Right atrium auricular region (tissue), 2 donors: Measurements from ENCODE around the gene ARID4A. TPM values are rescaled to one million over a fixed set of nuclear protein-coding genes. Genes with fewer than 3 reads are reported as not detected.

Experiments
- DNase-seq: peaks from one replicate; pipeline ENCODE4 v3.0.0-alpha.2; 2019; ENCODE audit warnings: low spot score
- H3K27ac ChIP-seq, 2 donors: fragments of 200-600 bp; sonication (generic); 1 replicate in 1 of 2; 2 replicates in 1 of 2; pipeline ENCODE4 v1.5.1; 2016 to 2019
- H3K27me3 ChIP-seq, 2 donors: fragments of 200-600 bp; sonication (generic); one replicate each; pipeline versions ENCODE4 v1.5.1 to v1.6.0; 2017 to 2019
- H3K36me3 ChIP-seq: fragments of 200-600 bp; sonication (generic); one replicate; pipeline ENCODE4 v1.5.1; 2016
- H3K4me1 ChIP-seq, 2 donors: fragments of 200-600 bp; sonication (generic); one replicate each; pipeline versions ENCODE4 v1.5.1 to v1.6.0; 2017 to 2019
- H3K4me3 ChIP-seq, 2 donors: fragments of 200-600 bp; sonication (generic); 1 replicate in 1 of 2; 2 replicates in 1 of 2; pipeline ENCODE4 v1.5.1; 2017 to 2019; ENCODE audit warnings: mild to moderate bottlenecking in 1 of 2, moderate library complexity in 1 of 2
- H3K9me3 ChIP-seq, 2 donors: fragments of 200-600 bp; sonication (generic); one replicate each; pipeline ENCODE4 v1.5.1; 2019
- CTCF ChIP-seq, 2 donors: fragments of 200-600 bp; sonication (generic); IDR thresholded peaks; one replicate each; pipeline ENCODE4 v1.5.1; 2019; ENCODE audit warnings: antibody characterized with exemption in 2 of 2
- total RNA-seq, 2 donors: library from RNA; depleted of rRNA; stranded (reverse); fragments of >200 nt; gene quantifications; one replicate each; pipeline ENCODE4 v1.1.0, GENCODE V29; 2016

Gene ARID4A
- total RNA-seq, 2 donors from 2014 or later: 9.5 to 12.7 TPM

DNA sequence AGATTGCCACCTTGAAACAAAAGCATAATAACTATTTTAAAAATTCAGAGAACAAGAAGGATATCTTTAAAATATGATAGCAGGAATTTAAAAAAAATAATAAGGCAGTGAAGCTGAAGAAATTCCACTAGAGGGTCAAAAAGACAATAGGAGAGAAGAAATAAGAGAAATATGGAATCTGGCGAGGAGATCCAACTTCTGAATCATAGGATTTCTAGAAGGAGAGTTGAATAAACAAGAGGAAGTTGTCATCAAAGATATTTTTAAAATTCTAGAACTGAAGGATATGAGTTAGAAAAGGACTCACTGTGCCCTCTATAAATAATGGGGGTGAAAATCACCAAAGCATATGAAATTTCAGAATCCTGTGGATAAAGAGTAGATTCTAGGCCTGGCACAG is 70.6 kb downstream of the ARID4A start:
- H3K36me3 ChIP-seq: peaks cover 79% of the 10 kb centered on the region
- DNase-seq: no peak
- no peak overlapping the region for H3K27ac ChIP-seq

DNA sequence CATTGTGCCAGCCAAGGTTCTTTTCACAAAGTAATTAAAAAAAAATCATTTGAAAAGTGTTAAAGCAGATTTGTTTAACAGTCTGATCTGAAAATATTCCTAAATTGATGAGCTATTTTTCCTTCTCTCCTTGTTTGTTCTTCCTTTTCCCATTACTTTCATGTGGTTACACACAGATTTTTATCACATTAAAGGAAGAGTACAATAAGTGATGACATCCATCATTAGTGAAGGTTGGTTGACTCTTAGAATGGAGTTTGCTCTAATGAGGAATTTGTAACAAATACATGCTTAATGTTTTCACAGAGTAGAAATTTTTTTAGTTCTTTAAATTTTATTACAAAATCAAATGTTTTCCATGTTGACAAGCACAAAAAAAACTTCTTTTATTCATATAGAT is 78.4 kb downstream of the ARID4A start:
- no peak for TF ChIP-seq CTCF (IDR thresholded peaks at IDR 0.05)
- no peak overlapping the region for H3K4me3 ChIP-seq
- no peaks in the 10 kb centered on the region for H3K27me3 ChIP-seq
- no peak overlapping the region for H3K27ac ChIP-seq
- no peaks in the 10 kb centered on the region for H3K9me3 ChIP-seq
- peaks cover 46% of the 10 kb centered on the region for H3K36me3 ChIP-seq
- no peak for DNase-seq
- no peaks in the 10 kb centered on the region for H3K4me1 ChIP-seq

More for the DNA sequence above, 70.6 kb downstream of the ARID4A start:
- no peak for TF ChIP-seq CTCF (IDR thresholded peaks at IDR 0.05)
- no peaks in the 10 kb centered on the region for H3K4me1 ChIP-seq
- H3K9me3 ChIP-seq: no peaks in the 10 kb centered on the region
- no peak overlapping the region for H3K4me3 ChIP-seq
- H3K27me3 ChIP-seq: no peaks in the 10 kb centered on the region

- H3K9me3 ChIP-seq: no peaks in the 10 kb centered on the region
- no peaks in the 10 kb centered on the region for H3K36me3 ChIP-seq
- no peak overlapping the region for H3K4me3 ChIP-seq
- H3K27me3 ChIP-seq: no peaks in the 10 kb centered on the region
- no peak overlapping the region for H3K27ac ChIP-seq
- TF ChIP-seq CTCF (IDR thresholded peaks at IDR 0.05): no peak
- peaks cover 0 to 6% of the 10 kb centered on the region in 2 donors for H3K4me1 ChIP-seq
- no peak for DNase-seq
Measured at GRCh38 chr14:58390830-58391229, 92.5 kb downstream of the ARID4A start.

DNA sequence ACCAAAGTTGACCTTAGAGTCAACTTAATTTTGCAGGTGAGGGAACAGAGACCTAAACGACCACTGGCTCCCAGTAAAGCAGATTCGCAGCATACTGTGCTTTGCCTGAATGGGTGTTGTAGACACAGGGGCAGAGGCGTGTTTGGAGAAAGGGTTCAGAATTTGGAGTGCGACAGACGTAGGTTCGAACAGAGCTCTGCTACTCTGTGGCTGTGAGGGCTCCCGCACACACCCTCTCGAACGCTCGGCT is 97.1 kb downstream of the ARID4A start:
- H3K9me3 ChIP-seq: no peaks in the 10 kb centered on the region
- H3K27ac ChIP-seq: peak overlapping the region in 1 of 2 donors; percentile 41
- no peaks in the 10 kb centered on the region for H3K27me3 ChIP-seq
- no peak for TF ChIP-seq CTCF (IDR thresholded peaks at IDR 0.05)
- H3K36me3 ChIP-seq: no peaks in the 10 kb centered on the region
- H3K4me1 ChIP-seq: peaks cover 0 to 10% of the 10 kb centered on the region in 2 donors
- H3K4me3 ChIP-seq: peak overlapping the region; percentile 41 to 58
- no peak for DNase-seq

DNA sequence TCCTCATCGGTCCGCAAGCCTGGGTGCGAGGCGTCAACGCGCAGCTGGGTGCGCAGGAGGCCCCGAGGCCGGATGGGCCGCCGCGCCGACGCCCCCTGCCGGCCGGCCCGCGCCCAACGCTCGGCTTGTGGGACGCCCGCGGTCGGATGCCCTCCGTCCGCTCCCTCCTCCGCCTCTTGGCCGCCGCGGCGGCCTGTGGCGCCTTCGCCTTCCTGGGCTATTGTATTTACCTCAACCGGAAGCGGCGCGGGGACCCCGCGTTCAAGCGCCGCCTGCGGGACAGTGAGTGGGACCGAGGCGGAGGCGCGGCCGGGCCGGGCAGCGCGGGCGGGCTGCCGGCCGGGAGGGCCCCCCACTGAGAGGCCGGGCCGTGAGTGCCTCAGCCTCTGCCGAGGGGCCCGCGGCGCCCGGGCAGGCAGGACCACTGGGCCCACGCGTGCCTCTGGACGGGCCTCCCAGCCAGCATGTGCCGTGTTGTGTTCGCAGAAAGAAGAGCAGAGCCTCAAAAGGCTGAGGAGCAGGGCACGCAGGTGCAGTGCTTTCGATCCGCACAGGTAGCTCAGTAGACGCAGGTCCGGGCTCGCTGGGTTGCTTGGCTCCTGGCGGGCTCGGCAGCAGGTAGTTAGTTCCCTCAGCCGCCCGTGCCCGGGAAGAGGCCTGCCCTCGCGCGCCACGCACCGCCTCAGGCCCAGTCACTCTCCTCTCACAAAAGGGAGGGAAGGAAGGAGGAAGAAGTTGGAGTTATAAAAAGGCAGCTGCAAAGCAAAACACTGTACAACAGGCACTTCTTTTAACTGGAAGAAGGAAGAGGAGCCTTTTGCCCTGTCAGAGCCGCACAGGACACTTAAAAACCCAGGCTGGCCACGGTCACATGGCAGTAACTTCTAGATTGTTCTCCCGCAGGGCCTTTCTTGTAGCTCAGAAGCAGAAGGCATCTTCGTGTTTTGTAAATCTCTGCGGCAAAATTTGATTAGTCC is 97.7 kb downstream of the ARID4A start, which contains the start of gene TOMM20L:
TOMM20L (plus strand) TSS at position 119 of the 977 bp plus-strand sequence; CDS start at position 147, 28 bp downstream.
- Histone ChIP-seq H3K27ac (peak within 1 kb of the TSS; percentile 20 to 41), H3K4me1 (peaks cover 0 to 10% of the 10 kb centered on the region in 2 donors), H3K4me3 (peak within 1 kb of the TSS; percentile 41 to 58), H3K36me3 (no peaks in the 10 kb centered on the region), H3K9me3 (no peaks in the 10 kb centered on the region), H3K27me3 (no peaks in the 10 kb centered on the region)
- peak; percentile 62 for DNase-seq
- peak; percentile 80 to 94 for TF ChIP-seq CTCF (IDR thresholded peaks at IDR 0.05)
